IMR-90 (cell line): ENCODE results near the gene ATP5F1D. TPM values are rescaled to one million over a fixed set of nuclear protein-coding genes. Genes with fewer than 3 reads are reported as not detected.

Experiments used
- ATAC-seq: fragments of 200-7000 bp; cut with Tn5 transposase; 2 replicates; pipeline ENCODE4 v1.9.1; 2020; ENCODE audit warnings: low read depth, mild to moderate bottlenecking, moderate library complexity
- BruUV-seq: library from RNA; stranded (reverse); fragments of 400-500 nt; replicated peaks from 2 replicates; lab custom pipeline; 2021; lab: Mats Ljungman, UMichigan
- CTCF ChIA-PET: fragments of 300-600 bp; formaldehyde crosslinking; extraction: SDS; loops from one replicate; lab custom pipeline; 2021; ENCODE audit warnings: antibody characterized with exemption; lab: Yijun Ruan, JAX
- POLR2A ChIA-PET: fragments of 300-600 bp; sonication (Branson Sonifier 250); formaldehyde crosslinking; loops from one replicate; lab custom pipeline; 2022; ENCODE audit warnings: antibody characterized with exemption; ENCODE audit not compliant: unreplicated experiment; lab: Charles Lee
- DNase-seq: peaks from one replicate; pipeline ENCODE4 v3.0.0; 2013
- H2AFZ ChIP-seq: replicated peaks from 2 replicates; pipeline ENCODE3; 2013; ENCODE audit warnings: low read length, mild to moderate bottlenecking; ENCODE audit not compliant: poor library complexity
- H2AK5ac ChIP-seq: 2 replicates; pipeline ENCODE4 v1.6.1; 2013; ENCODE audit warnings: low read depth, low read length, inconsistent platforms
- H2AK9ac ChIP-seq: replicated peaks from 2 replicates; pipeline ENCODE3; 2013; ENCODE audit warnings: mild to moderate bottlenecking, low read depth, low read length, moderate library complexity; ENCODE audit not compliant: poor library complexity
- H2BK120ac ChIP-seq: 2 replicates; pipeline ENCODE4 v1.6.1; 2013; ENCODE audit warnings: low read depth, low read length, inconsistent platforms
- H2BK15ac ChIP-seq: 3 replicates; pipeline ENCODE4 v1.6.1; 2013; ENCODE audit warnings: low read depth, low read length, inconsistent platforms
- H2BK20ac ChIP-seq: 2 replicates; pipeline ENCODE4 v1.6.1; 2013; ENCODE audit warnings: low read depth, mild to moderate bottlenecking, inconsistent platforms, low read length, moderate library complexity
- H2BK5ac ChIP-seq: 2 replicates; pipeline ENCODE4 v1.6.1; 2013; ENCODE audit warnings: mild to moderate bottlenecking, low read depth, low read length, inconsistent platforms; ENCODE audit not compliant: poor library complexity, severe bottlenecking
- H3K14ac ChIP-seq: replicated peaks from 2 replicates; pipeline ENCODE4 v1.6.1; 2013; ENCODE audit warnings: low read depth, low read length, inconsistent platforms
- H3K18ac ChIP-seq: 2 replicates; pipeline ENCODE4 v1.6.1; 2013; ENCODE audit warnings: low read depth, low read length, control low read depth
- H3K23ac ChIP-seq: 2 replicates; pipeline ENCODE4 v1.6.1; 2013; ENCODE audit warnings: low read depth, low read length, inconsistent platforms
- H3K27ac ChIP-seq: 2 replicates; pipeline ENCODE4 v1.5.1; 2013; ENCODE audit warnings: mild to moderate bottlenecking, control low read depth, low read length; ENCODE audit not compliant: insufficient read depth
- H3K27me3 ChIP-seq: 2 replicates; pipeline ENCODE4 v1.6.1; 2013; ENCODE audit warnings: low read length; ENCODE audit not compliant: control insufficient read depth, insufficient read depth
- H3K36me3 ChIP-seq: 2 replicates; pipeline ENCODE4 v1.6.1; 2013; ENCODE audit warnings: low read length, mixed read lengths; ENCODE audit not compliant: control insufficient read depth, insufficient read depth
- H3K4ac ChIP-seq: 2 replicates; pipeline ENCODE4 v1.6.1; 2013; ENCODE audit warnings: low read depth, low read length, inconsistent platforms
- H3K4me1 ChIP-seq: 2 replicates; pipeline ENCODE4 v1.6.1; 2013; ENCODE audit warnings: low read length, mixed read lengths; ENCODE audit not compliant: control insufficient read depth, insufficient read depth
- H3K4me2 ChIP-seq: 2 replicates; pipeline ENCODE4 v1.6.1; 2013; ENCODE audit warnings: low read depth, mild to moderate bottlenecking, control low read depth, low read length, moderate library complexity
- H3K4me3 ChIP-seq: 2 replicates; pipeline ENCODE4 v1.5.1; 2013; ENCODE audit warnings: low read depth, mild to moderate bottlenecking, control low read depth, low read length, moderate library complexity; ENCODE audit not compliant: insufficient read depth
- H3K56ac ChIP-seq: 2 replicates; pipeline ENCODE4 v1.6.1; 2013; ENCODE audit warnings: low read length, inconsistent platforms; ENCODE audit not compliant: insufficient read depth; ENCODE audit errors: extremely low read depth
- H3K79me1 ChIP-seq, 2 experiments: 2 replicates each; pipeline ENCODE4 v1.6.1; 2013; ENCODE audit warnings: low read length in 2 of 2, inconsistent platforms in 1 of 2, low read depth in 1 of 2
- H3K9ac ChIP-seq: 2 replicates; pipeline ENCODE4 v1.6.1; 2013; ENCODE audit warnings: low read depth, low read length, control low read depth
- H3K9me1 ChIP-seq: 2 replicates; pipeline ENCODE4 v1.6.1; 2013; ENCODE audit warnings: low read length, inconsistent platforms; ENCODE audit not compliant: insufficient read depth
- H3K9me3 ChIP-seq: 2 replicates; pipeline ENCODE4 v1.6.1; 2013; ENCODE audit warnings: low read length; ENCODE audit not compliant: control insufficient read depth, insufficient read depth
- H4K20me1 ChIP-seq: 2 replicates; pipeline ENCODE4 v1.6.1; 2013; ENCODE audit warnings: low read length, inconsistent platforms; ENCODE audit not compliant: insufficient read depth
- H4K5ac ChIP-seq: 2 replicates; pipeline ENCODE4 v1.6.1; 2013; ENCODE audit warnings: mild to moderate bottlenecking, low read depth, low read length, control low read depth
- H4K8ac ChIP-seq, 2 experiments: 2 replicates each; pipeline ENCODE4 v1.6.1; 2013; ENCODE audit warnings: low read depth in 2 of 2, low read length in 2 of 2, control low read depth in 1 of 2, inconsistent platforms in 1 of 2
- H4K91ac ChIP-seq: 2 replicates; pipeline ENCODE4 v1.6.1; 2013; ENCODE audit warnings: low read depth, low read length, inconsistent platforms; ENCODE audit not compliant: insufficient read depth
- CEBPB ChIP-seq: IDR thresholded peaks from 2 replicates; pipeline ENCODE4 v1.6.1; 2012; ENCODE audit warnings: low read depth, low read length, improper control_type of control experiment
- CHD1 ChIP-seq: IDR thresholded peaks from 2 replicates; pipeline ENCODE4 v1.6.1; 2012; ENCODE audit warnings: low read depth, low read length, improper control_type of control experiment
- MAFK ChIP-seq: IDR thresholded peaks from 2 replicates; pipeline ENCODE4 v1.6.1; 2012; ENCODE audit warnings: low read depth, low read length, improper control_type of control experiment
- POLR2A ChIP-seq: IDR thresholded peaks from 2 replicates; pipeline ENCODE4 v1.6.1; 2012; ENCODE audit warnings: mild to moderate bottlenecking, low read depth, low read length
- RCOR1 ChIP-seq: IDR thresholded peaks from 2 replicates; pipeline ENCODE4 v1.6.1; 2012; ENCODE audit warnings: mild to moderate bottlenecking, low read length, improper control_type of control experiment; ENCODE audit not compliant: insufficient replicate concordance
- RFX5 ChIP-seq: IDR thresholded peaks from 2 replicates; pipeline ENCODE4 v1.8.0; 2012; ENCODE audit warnings: low read depth, mild to moderate bottlenecking, low read length, moderate library complexity
- WGBS, 2 experiments: methylation state at CpG; one replicate each; pipeline versions ENCODE4 v1.1.5 to v1.1.7; 2013; ENCODE audit warnings: missing lambda C conversion rate in 2 of 2; ENCODE audit not compliant: insufficient read length in 1 of 2; ENCODE audit errors: extremely low coverage in 2 of 2; 5-methylcytosine and 5-hydroxymethylcytosine counted together
- dilution Hi-C: fragments of 300-500 bp; cut with HindIII; formaldehyde crosslinking; loops from one replicate; pipeline ENCODE4 v1.14.3; 2018; ENCODE audit warnings: low sequenced_read_pairs; ENCODE audit not compliant: unreplicated experiment
- in situ Hi-C: fragments of 300-500 bp; cut with MboI; formaldehyde crosslinking; loops from 3 replicates; pipeline ENCODE4 v1.14.3; 2019; ENCODE audit warnings: low sequenced_read_pairs, inconsistent platforms, mixed read lengths
- intact Hi-C: fragments of 100-400 bp; cut with micrococcal nuclease; formaldehyde crosslinking; loops from 2 replicates; pipeline ENCODE4 v1.10.0; 2022
- polyA plus RNA-seq, 3 experiments: library from polyadenylated mRNA; depleted of rRNA; stranded (reverse); fragments of >200 nt; gene quantifications; 2 replicates each; pipeline ENCODE4 v1.2.3, GENCODE V29; 2012; ENCODE audit warnings: low replicate concordance in 1 of 3
- total RNA-seq: library from RNA; depleted of rRNA; stranded (reverse); fragments of >200 nt; gene quantifications from 2 replicates; pipeline ENCODE4 v1.2.3, GENCODE V29; 2012
- TF ChIP-seq, protein P1 (sequence below): fragments of 150-350 bp; IDR thresholded peaks from 2 replicates; pipeline ENCODE4 v1.6.1; 2016; ENCODE audit warnings: low read depth, mild to moderate bottlenecking, low read length, moderate library complexity, borderline replicate concordance

The ATP5F1D gene
- total and polyA plus RNA-seq, 2 of the 4 experiments (the other 2 are of a cell fraction), result 7.3 to 140 TPM

DNA sequence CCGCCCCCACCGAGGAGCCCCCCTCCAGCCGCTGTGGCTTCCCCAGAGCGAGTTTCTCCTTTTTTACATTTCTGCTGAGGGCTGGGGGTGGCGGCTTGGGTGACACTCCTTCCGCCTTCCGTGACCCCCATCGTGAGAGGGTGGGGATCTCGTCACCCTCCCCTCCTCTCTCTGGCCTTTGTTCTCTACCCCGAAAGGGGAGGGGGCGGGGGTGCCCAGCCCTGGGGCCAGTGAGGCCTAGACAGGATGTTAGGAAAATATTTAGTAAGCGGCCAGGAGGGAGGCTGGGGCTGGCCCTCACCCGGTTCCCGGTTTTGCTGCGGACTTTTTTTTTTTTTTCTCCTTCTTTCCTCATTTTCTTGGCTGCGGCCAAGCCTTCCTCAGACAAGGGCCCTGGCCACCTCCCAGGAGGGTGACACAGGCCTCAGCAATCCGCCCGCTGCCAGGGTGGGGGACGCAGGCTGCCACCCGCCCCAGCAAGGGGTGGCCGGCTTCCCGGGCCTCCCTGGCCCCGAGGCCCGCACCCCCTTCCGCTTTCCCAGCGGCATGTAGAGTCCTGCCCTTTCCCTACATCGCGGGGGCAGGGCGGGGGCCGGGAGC lies 10.8 kb downstream of the ATP5F1D start:
- H3K36me3 ChIP-seq, result peaks cover 57% of the 10 kb centered on the region
- H4K91ac ChIP-seq, result peak overlapping the region; percentile 97
- peak overlapping the region; percentile 54 for H2BK120ac ChIP-seq
- dilution Hi-C loops (no loop called here), in situ Hi-C loops (no loop called here), intact Hi-C loops (no loop called here)
- no peak overlapping the region for H2BK20ac ChIP-seq
- ATAC-seq (no peak), DNase-seq (peak; percentile 88)
- peak overlapping the region; percentile 97 for H3K23ac ChIP-seq
- no peaks in the 10 kb centered on the region for H3K9me3 ChIP-seq
- H3K4me3 ChIP-seq, result peak overlapping the region; percentile 94
- no peaks in the 10 kb centered on the region for H3K27me3 ChIP-seq
- H3K27ac ChIP-seq, result peak overlapping the region; percentile 99
- ChIA-PET POLR2A (interaction anchor here (0.6 to 1.6 kb wide), 5 partner anchors 14 to 86 kb away, joined by 3 to 28 read pairs (median 3); partner anchors contain the start of gene CIRBP), CTCF (interaction anchor here (0.9 to 1.6 kb wide), 3 partner anchors 8 to 132 kb away, joined by 3 to 11 read pairs (median 7); no protein-coding TSS in a partner anchor)
- H4K20me1 ChIP-seq, result peaks cover 86% of the 10 kb centered on the region
- H2AFZ ChIP-seq, result peak overlapping the region; percentile 17
- H3K79me1 ChIP-seq, result peaks cover 0 to 35% of the 10 kb centered on the region in 2 experiments; a peak in 2 of 4 replicates
- H3K9ac ChIP-seq, result peak overlapping the region; percentile 97
- no peaks in the 10 kb centered on the region for H3K9me1 ChIP-seq
- H3K4me1 ChIP-seq, result peaks cover 33% of the 10 kb centered on the region
- peak overlapping the region; percentile 80 for H4K8ac ChIP-seq
- H3K4me2 ChIP-seq, result peak overlapping the region; percentile 82
- H3K18ac ChIP-seq, result peak overlapping the region; percentile 85
- TF ChIP-seq POLR2A, result peak; percentile 23; the same call in 1 of the 2 replicates
- TF ChIP-seq CEBPB, result no peak
- TF ChIP-seq MAFK, result no peak
- TF ChIP-seq RCOR1, result no peak
- no peak for TF ChIP-seq RFX5
- peak; percentile 69 for TF ChIP-seq CHD1
- TF ChIP-seq, protein P1, sequence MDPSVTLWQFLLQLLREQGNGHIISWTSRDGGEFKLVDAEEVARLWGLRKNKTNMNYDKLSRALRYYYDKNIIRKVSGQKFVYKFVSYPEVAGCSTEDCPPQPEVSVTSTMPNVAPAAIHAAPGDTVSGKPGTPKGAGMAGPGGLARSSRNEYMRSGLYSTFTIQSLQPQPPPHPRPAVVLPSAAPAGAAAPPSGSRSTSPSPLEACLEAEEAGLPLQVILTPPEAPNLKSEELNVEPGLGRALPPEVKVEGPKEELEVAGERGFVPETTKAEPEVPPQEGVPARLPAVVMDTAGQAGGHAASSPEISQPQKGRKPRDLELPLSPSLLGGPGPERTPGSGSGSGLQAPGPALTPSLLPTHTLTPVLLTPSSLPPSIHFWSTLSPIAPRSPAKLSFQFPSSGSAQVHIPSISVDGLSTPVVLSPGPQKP, result no peak
- H2AK5ac ChIP-seq, result peak overlapping the region; percentile 94
- H3K56ac ChIP-seq, result peak overlapping the region; percentile 86
- H4K5ac ChIP-seq, result peak overlapping the region; percentile 20; the same call in 1 of the 2 replicates
- no TSS peak for BruUV-seq
- peak overlapping the region; percentile 92 for H2AK9ac ChIP-seq
- peak overlapping the region; percentile 99 for H2BK5ac ChIP-seq
- H3K4ac ChIP-seq, result peak overlapping the region; percentile 98
- peak overlapping the region; percentile 76; the same call in 2 of the 3 replicates for H2BK15ac ChIP-seq
- peak overlapping the region; percentile 82 for H3K14ac ChIP-seq
- WGBS, 2 experiments, result no CpG with 5 or more reads among the region's 30 CpGs
